Activated T-cell treated with anti-CD3 and anti-CD28 coated beads for 24 hours (primary cell): Measurements from ENCODE around the gene TFCP2L1.
"Not testable (repeated sequence)": the region's sequence is repeated elsewhere in the genome, so short reads cannot be mapped to it uniquely, and the experiment has no call there.

Experiments used
- DNase-seq: peaks from one replicate; pipeline ENCODE4 v3.0.0-alpha.2; 2020; ENCODE audit warnings: low read depth

The TFCP2L1 gene

GRCh38 chr2:121295911-121296650 lies 11.1 kb upstream of the TFCP2L1 start:
- DNase-seq, result no peak

- no peak for DNase-seq
Measured at GRCh38 chr2:121294881-121295840, 10.2 kb upstream of the TFCP2L1 start.

GRCh38 chr2:121293450-121294325 lies 8.7 kb upstream of the TFCP2L1 start:
- no peak for DNase-seq

- no peak for DNase-seq
Measured at GRCh38 chr2:121291251-121291580, 6.2 kb upstream of the TFCP2L1 start.

- DNase-seq, result no peak
Measured at GRCh38 chr2:121289271-121289670, 4.3 kb upstream of the TFCP2L1 start.

GRCh38 chr2:121288454-121289231 lies 3.6 kb upstream of the TFCP2L1 start:
- no peak for DNase-seq

DNA sequence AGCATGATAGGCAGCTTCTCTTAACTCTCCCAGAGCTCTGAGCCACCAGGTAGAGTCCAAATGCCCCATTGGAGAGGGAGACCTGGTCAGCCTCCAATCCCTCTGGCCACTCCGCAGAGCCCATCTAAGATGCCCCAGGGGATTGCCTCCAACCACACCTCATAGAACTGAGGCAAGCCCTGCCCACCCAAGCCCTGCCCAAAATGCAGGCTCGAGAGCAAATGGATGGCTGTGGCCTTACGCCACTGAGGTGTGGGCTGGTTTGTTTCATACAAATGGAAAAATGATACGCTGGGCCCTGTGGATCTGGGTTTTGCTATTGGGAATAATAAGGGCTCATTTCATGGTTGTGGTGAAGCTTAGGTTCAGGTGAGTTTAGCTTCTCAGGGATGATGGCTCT lies 3.0 kb upstream of the TFCP2L1 start:
- no peak for DNase-seq

DNA sequence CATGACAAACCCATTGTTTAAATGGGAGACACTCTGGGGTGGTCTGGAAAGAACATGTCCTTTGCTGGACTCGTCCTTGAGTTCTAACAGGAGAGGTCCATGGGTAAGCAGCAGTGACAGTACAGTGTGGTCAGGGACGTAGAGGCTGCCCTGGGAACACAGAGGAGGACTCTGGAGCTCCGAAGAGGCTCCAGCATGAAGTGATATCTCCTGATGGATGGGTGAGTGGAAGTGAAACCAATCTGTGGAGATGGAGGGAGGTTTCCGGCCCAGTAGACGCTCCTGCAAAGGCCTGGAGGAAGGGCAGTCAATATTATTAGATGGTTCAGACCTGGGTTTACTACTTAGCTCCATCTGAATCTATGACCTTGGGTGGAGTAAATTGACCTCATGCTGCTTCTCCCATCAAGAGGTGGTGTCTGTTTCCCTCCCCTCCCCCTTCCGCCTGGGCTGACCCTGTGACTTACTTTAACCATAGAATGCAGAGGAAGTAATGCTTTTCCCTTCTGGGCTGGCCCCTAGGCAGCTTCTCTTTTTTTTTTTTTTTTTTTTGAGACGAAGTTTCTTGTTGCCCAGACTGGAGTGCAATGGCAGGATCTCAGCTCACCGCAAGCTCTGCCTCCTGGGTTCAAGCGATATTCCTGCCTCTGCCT lies 2.3 kb upstream of the TFCP2L1 start:
- no peak for DNase-seq

GRCh38 chr2:121286506-121286905 lies 1.5 kb upstream of the TFCP2L1 start:
- DNase-seq, result no peak

DNA sequence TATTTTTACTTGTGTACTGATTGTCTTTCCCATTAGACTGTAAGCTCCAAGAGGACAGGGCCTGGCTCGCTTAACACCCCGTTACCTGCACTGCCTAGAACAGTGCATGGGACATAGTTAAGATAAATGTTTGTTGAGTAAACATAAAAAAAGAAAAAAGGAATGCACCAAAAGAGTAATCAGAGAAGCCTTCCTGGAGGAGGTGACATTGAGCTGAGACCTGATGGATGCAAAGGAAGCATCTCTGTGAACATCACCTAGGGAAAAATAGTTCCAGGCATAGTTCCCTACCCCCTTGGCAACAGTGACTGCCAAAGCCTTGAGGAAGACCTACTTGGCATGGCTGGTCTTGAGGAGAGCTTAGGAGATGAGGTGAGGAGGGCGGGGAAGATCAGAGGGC lies 924 bp upstream of the TFCP2L1 start:
- DNase-seq, result no peak

DNA sequence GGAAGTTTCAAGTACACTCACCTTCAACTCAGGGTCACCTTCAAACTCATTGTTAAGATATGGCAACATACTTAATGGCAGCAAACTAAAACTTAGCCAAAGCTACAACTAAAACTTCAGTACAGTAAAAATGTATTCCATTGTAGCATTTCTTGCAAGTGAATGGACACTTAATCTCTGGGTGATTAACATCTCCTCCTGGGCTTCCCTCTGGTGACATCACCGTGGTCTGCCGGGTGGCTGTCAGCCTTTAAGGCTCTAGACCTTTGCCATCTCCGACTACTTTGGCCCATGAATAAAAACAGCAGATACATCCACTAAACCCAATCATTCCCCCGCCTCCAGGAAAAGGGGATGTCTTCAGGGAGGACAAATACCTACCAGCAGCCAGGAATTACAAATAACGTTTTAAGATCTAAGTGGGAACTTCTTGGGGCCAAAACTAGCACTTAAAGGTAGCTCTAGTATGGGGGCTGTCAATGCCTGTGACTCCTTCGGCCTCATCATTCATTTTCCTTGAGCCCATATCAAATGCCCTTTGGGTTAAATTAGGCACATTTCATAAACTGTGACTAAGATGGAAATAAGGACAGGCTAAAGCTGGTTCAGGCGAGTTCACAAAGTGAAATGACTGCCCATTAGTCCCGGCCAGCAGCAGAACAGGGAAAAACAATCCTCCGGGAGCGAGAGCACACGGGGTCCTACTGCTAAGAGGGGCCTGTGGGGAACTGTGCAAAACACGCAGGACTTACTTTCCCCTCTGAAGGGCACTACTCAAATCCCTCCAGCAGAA lies 1.1 kb downstream of the TFCP2L1 start:
- DNase-seq, result no peak

DNA sequence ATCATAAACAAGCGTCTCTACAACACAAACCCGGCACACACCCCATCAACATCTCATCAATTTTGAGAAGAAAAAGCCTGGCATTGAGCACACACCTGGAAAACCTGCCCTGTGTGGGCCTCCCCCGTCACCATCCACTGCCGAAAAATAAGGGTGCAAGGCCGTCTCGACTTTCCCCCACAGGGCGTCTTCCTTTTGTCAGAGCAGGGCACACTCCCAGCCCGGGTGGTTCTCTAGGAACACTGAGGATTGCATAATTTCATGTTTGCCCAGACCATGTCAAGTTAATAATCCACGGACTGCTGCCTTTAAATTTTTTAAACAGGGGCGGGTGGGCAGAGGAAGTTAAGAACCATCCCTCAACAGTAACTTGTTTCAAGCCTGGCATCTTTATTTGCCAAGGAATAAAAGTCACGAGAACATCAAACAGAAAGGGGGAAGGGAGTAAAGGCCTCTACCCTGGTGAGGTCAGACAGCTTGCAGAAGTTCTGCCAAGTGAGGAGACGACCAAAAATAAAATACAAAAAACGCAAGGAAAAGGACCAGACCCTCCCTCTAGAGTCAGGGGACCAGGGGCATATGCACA lies 2.1 kb downstream of the TFCP2L1 start:
- no peak for DNase-seq

DNA sequence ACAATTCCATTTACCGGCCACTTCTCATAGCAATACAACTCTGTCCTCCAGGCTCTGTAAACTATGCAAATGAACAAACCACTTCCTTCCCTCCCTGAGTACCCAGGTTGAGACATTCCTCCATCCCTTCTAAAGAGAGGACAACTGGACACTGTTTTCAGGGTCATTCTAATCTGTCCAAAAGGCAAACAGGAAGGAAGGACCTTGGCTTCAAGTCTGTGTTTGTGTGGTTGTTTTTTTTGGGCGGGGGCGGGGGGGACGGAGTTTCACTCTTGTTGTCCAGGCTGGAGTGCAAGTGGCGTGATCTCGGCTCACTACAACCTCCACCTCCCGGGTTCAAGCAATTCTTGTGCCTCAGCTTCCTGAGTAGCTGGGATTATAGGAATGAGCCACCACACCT lies 3.3 kb downstream of the TFCP2L1 start:
- DNase-seq, result no peak

GRCh38 chr2:121281107-121281506 lies 3.9 kb downstream of the TFCP2L1 start:
- no peak for DNase-seq

GRCh38 chr2:121279476-121280220 lies 5.4 kb downstream of the TFCP2L1 start:
- DNase-seq, result no peak

DNA sequence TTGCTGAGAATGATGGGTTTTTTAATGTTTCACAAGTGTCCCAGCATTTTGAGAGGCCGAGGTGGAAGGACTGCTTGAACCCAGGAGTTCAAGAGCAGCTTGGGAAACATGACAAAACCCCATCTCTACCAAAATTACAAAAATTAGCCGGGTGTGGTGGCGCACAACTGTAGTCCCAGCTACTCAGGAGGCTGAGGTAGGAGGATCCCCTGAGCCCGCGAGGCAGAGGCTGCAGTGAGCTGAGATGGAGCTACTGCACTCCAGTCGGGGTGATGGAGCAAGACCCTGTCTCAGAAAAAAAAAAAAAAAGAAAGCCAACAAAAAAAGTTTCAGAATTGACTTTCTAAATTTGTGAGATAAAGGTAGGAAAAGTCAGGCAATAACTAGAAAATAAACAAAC lies 8.7 kb downstream of the TFCP2L1 start:
- no peak for DNase-seq

- DNase-seq, result no peak
Measured at GRCh38 chr2:121273116-121273515, 11.9 kb downstream of the TFCP2L1 start.

GRCh38 chr2:121272596-121272995 lies 12.4 kb downstream of the TFCP2L1 start:
- no peak for DNase-seq

- DNase-seq, result not testable (repeated sequence)
Measured at GRCh38 chr2:121269436-121269835, 15.6 kb downstream of the TFCP2L1 start.
